ENCODE measurements around the gene C10orf71.

C10orf71 gene

GRCh38 chr10:49361178-49361554 lies 62.2 kb downstream of the C10orf71 start:
- no peak overlapping the region for H3K4me3 ChIP-seq (ENCODE audit: low read depth, low read length)
- DNase-seq = no peak
- H3K4me1 ChIP-seq = peaks cover 21% of the 10 kb centered on the region
- H3K27me3 ChIP-seq = no peaks in the 10 kb centered on the region
- no peaks in the 10 kb centered on the region for H3K36me3 ChIP-seq
- H3K9me3 ChIP-seq = no peaks in the 10 kb centered on the region
- TF ChIP-seq CTCF (IDR thresholded peaks at IDR 0.05; ENCODE audit: low read depth, low read length) = no peak

- no peak for DNase-seq
- no peak for TF ChIP-seq CTCF (IDR thresholded peaks at IDR 0.05; ENCODE audit: low read depth, low read length)
- Histone ChIP-seq H3K9me3 (no peaks in the 10 kb centered on the region), H3K4me3 (ENCODE audit: low read depth, low read length) (no peak overlapping the region), H3K27me3 (no peaks in the 10 kb centered on the region), H3K36me3 (no peaks in the 10 kb centered on the region), H3K4me1 (peaks cover 21% of the 10 kb centered on the region)
Observed at GRCh38 chr10:49361735-49362568, 63.0 kb downstream of the C10orf71 start.

GRCh38 chr10:49362596-49363260 lies 63.8 kb downstream of the C10orf71 start:
- no peak for DNase-seq
- Histone ChIP-seq H3K9me3 (no peaks in the 10 kb centered on the region), H3K4me1 (peaks cover 21% of the 10 kb centered on the region), H3K27me3 (no peaks in the 10 kb centered on the region), H3K36me3 (no peaks in the 10 kb centered on the region), H3K4me3 (ENCODE audit: low read depth, low read length) (no peak overlapping the region)
- TF ChIP-seq CTCF (IDR thresholded peaks at IDR 0.05; ENCODE audit: low read depth, low read length) = no peak

GRCh38 chr10:49363309-49364031 lies 64.5 kb downstream of the C10orf71 start:
- no peak for DNase-seq
- Histone ChIP-seq H3K36me3 (no peaks in the 10 kb centered on the region), H3K27me3 (no peaks in the 10 kb centered on the region), H3K9me3 (no peaks in the 10 kb centered on the region), H3K4me3 (ENCODE audit: low read depth, low read length) (no peak overlapping the region), H3K4me1 (peaks cover 21% of the 10 kb centered on the region)
- TF ChIP-seq CTCF (IDR thresholded peaks at IDR 0.05; ENCODE audit: low read depth, low read length) = no peak

GRCh38 chr10:49364051-49364450 lies 65.1 kb downstream of the C10orf71 start:
- peaks cover 21% of the 10 kb centered on the region for H3K4me1 ChIP-seq
- no peaks in the 10 kb centered on the region for H3K9me3 ChIP-seq
- no peaks in the 10 kb centered on the region for H3K36me3 ChIP-seq
- no peak for TF ChIP-seq CTCF (IDR thresholded peaks at IDR 0.05; ENCODE audit: low read depth, low read length)
- no peak overlapping the region for H3K4me3 ChIP-seq (ENCODE audit: low read depth, low read length)
- H3K27me3 ChIP-seq = no peaks in the 10 kb centered on the region
- no peak for DNase-seq

All from BE2C (cell line).